ENCODE results near the gene TEAD1.

The TEAD1 gene

GRCh38 chr11:12668166-12668565, 6.1 kb upstream of the TEAD1 start:
- Histone ChIP-seq H3K27me3 (ENCODE audit: control insufficient read depth, insufficient read depth, low read length) (no peaks in the 10 kb centered on the region), H3K9ac (ENCODE audit: low read length) (no peak overlapping the region), H3K4me3 (ENCODE audit: low read length) (no peak overlapping the region), H3K36me3 (ENCODE audit: control insufficient read depth, insufficient read depth, low read length) (no peaks in the 10 kb centered on the region), H3K9me3 (ENCODE audit: control insufficient read depth, low read length) (no peaks in the 10 kb centered on the region), H3K4me1 (ENCODE audit: control insufficient read depth, insufficient read depth, low read length) (no peaks in the 10 kb centered on the region)

GRCh38 chr11:12669930-12670329, 4.3 kb upstream of the TEAD1 start:
- Histone ChIP-seq H3K4me1 (ENCODE audit: control insufficient read depth, insufficient read depth, low read length) (no peaks in the 10 kb centered on the region), H3K36me3 (ENCODE audit: control insufficient read depth, insufficient read depth, low read length) (no peaks in the 10 kb centered on the region), H3K9ac (ENCODE audit: low read length) (no peak overlapping the region), H3K27me3 (ENCODE audit: control insufficient read depth, insufficient read depth, low read length) (no peaks in the 10 kb centered on the region), H3K4me3 (ENCODE audit: low read length) (no peak overlapping the region), H3K9me3 (ENCODE audit: control insufficient read depth, low read length) (no peaks in the 10 kb centered on the region)

- no peak overlapping the region for H3K9ac ChIP-seq (ENCODE audit: low read length)
- no peak overlapping the region for H3K4me3 ChIP-seq (ENCODE audit: low read length)
- no peaks in the 10 kb centered on the region for H3K4me1 ChIP-seq (ENCODE audit: control insufficient read depth, insufficient read depth, low read length)
- no peaks in the 10 kb centered on the region for H3K27me3 ChIP-seq (ENCODE audit: control insufficient read depth, insufficient read depth, low read length)
- no peaks in the 10 kb centered on the region for H3K9me3 ChIP-seq (ENCODE audit: control insufficient read depth, low read length)
- no peaks in the 10 kb centered on the region for H3K36me3 ChIP-seq (ENCODE audit: control insufficient read depth, insufficient read depth, low read length)
Observed at GRCh38 chr11:12671370-12671769, 2.9 kb upstream of the TEAD1 start.

- peak overlapping the region; percentile 60 for H3K9ac ChIP-seq (ENCODE audit: low read length)
- no peaks in the 10 kb centered on the region for H3K36me3 ChIP-seq (ENCODE audit: control insufficient read depth, insufficient read depth, low read length)
- H3K27me3 ChIP-seq (ENCODE audit: control insufficient read depth, insufficient read depth, low read length), result no peaks in the 10 kb centered on the region
- H3K4me3 ChIP-seq (ENCODE audit: low read length), result peak overlapping the region; percentile 20
- no peaks in the 10 kb centered on the region for H3K9me3 ChIP-seq (ENCODE audit: control insufficient read depth, low read length)
- no peaks in the 10 kb centered on the region for H3K4me1 ChIP-seq (ENCODE audit: control insufficient read depth, insufficient read depth, low read length)
Observed at GRCh38 chr11:12673601-12673923, 659 bp upstream of the TEAD1 start.

GRCh38 chr11:12674571-12674935, 332 bp downstream of the TEAD1 start:
- no peaks in the 10 kb centered on the region for H3K9me3 ChIP-seq (ENCODE audit: control insufficient read depth, low read length)
- no peak overlapping the region for H3K4me3 ChIP-seq (ENCODE audit: low read length)
- H3K9ac ChIP-seq (ENCODE audit: low read length), result peak overlapping the region; percentile 66
- no peaks in the 10 kb centered on the region for H3K4me1 ChIP-seq (ENCODE audit: control insufficient read depth, insufficient read depth, low read length)
- no peaks in the 10 kb centered on the region for H3K36me3 ChIP-seq (ENCODE audit: control insufficient read depth, insufficient read depth, low read length)
- H3K27me3 ChIP-seq (ENCODE audit: control insufficient read depth, insufficient read depth, low read length), result no peaks in the 10 kb centered on the region

- Histone ChIP-seq H3K36me3 (ENCODE audit: control insufficient read depth, insufficient read depth, low read length) (no peaks in the 10 kb centered on the region), H3K4me1 (ENCODE audit: control insufficient read depth, insufficient read depth, low read length) (no peaks in the 10 kb centered on the region), H3K9me3 (ENCODE audit: control insufficient read depth, low read length) (no peaks in the 10 kb centered on the region), H3K27me3 (ENCODE audit: control insufficient read depth, insufficient read depth, low read length) (no peaks in the 10 kb centered on the region), H3K9ac (ENCODE audit: low read length) (peak overlapping the region; percentile 78), H3K4me3 (ENCODE audit: low read length) (no peak overlapping the region)
Observed at GRCh38 chr11:12674936-12675696, 895 bp downstream of the TEAD1 start.

GRCh38 chr11:12675951-12676711, 1.9 kb downstream of the TEAD1 start:
- Histone ChIP-seq H3K4me3 (ENCODE audit: low read length) (peak overlapping the region; percentile 3), H3K4me1 (ENCODE audit: control insufficient read depth, insufficient read depth, low read length) (peaks cover 7% of the 10 kb centered on the region), H3K36me3 (ENCODE audit: control insufficient read depth, insufficient read depth, low read length) (no peaks in the 10 kb centered on the region), H3K27me3 (ENCODE audit: control insufficient read depth, insufficient read depth, low read length) (no peaks in the 10 kb centered on the region), H3K9ac (ENCODE audit: low read length) (peak overlapping the region; percentile 78), H3K9me3 (ENCODE audit: control insufficient read depth, low read length) (no peaks in the 10 kb centered on the region)

GRCh38 chr11:12677131-12677530, 2.9 kb downstream of the TEAD1 start:
- Histone ChIP-seq H3K27me3 (ENCODE audit: control insufficient read depth, insufficient read depth, low read length) (no peaks in the 10 kb centered on the region), H3K4me1 (ENCODE audit: control insufficient read depth, insufficient read depth, low read length) (peaks cover 7% of the 10 kb centered on the region), H3K36me3 (ENCODE audit: control insufficient read depth, insufficient read depth, low read length) (no peaks in the 10 kb centered on the region), H3K9me3 (ENCODE audit: control insufficient read depth, low read length) (no peaks in the 10 kb centered on the region), H3K4me3 (ENCODE audit: low read length) (no peak overlapping the region), H3K9ac (ENCODE audit: low read length) (no peak overlapping the region)

GRCh38 chr11:12678092-12678491, 3.9 kb downstream of the TEAD1 start:
- Histone ChIP-seq H3K9me3 (ENCODE audit: control insufficient read depth, low read length) (no peaks in the 10 kb centered on the region), H3K27me3 (ENCODE audit: control insufficient read depth, insufficient read depth, low read length) (no peaks in the 10 kb centered on the region), H3K4me3 (ENCODE audit: low read length) (no peak overlapping the region), H3K36me3 (ENCODE audit: control insufficient read depth, insufficient read depth, low read length) (no peaks in the 10 kb centered on the region), H3K9ac (ENCODE audit: low read length) (no peak overlapping the region), H3K4me1 (ENCODE audit: control insufficient read depth, insufficient read depth, low read length) (peaks cover 7% of the 10 kb centered on the region)

GRCh38 chr11:12678991-12679390, 4.8 kb downstream of the TEAD1 start:
- Histone ChIP-seq H3K9me3 (ENCODE audit: control insufficient read depth, low read length) (no peaks in the 10 kb centered on the region), H3K36me3 (ENCODE audit: control insufficient read depth, insufficient read depth, low read length) (no peaks in the 10 kb centered on the region), H3K27me3 (ENCODE audit: control insufficient read depth, insufficient read depth, low read length) (no peaks in the 10 kb centered on the region), H3K4me1 (ENCODE audit: control insufficient read depth, insufficient read depth, low read length) (peaks cover 11% of the 10 kb centered on the region), H3K4me3 (ENCODE audit: low read length) (no peak overlapping the region), H3K9ac (ENCODE audit: low read length) (no peak overlapping the region)

- no peaks in the 10 kb centered on the region for H3K9me3 ChIP-seq (ENCODE audit: control insufficient read depth, low read length)
- no peak overlapping the region for H3K9ac ChIP-seq (ENCODE audit: low read length)
- no peak overlapping the region for H3K4me3 ChIP-seq (ENCODE audit: low read length)
- no peaks in the 10 kb centered on the region for H3K36me3 ChIP-seq (ENCODE audit: control insufficient read depth, insufficient read depth, low read length)
- peaks cover 15% of the 10 kb centered on the region for H3K4me1 ChIP-seq (ENCODE audit: control insufficient read depth, insufficient read depth, low read length)
- no peaks in the 10 kb centered on the region for H3K27me3 ChIP-seq (ENCODE audit: control insufficient read depth, insufficient read depth, low read length)
Observed at GRCh38 chr11:12679471-12679870, 5.2 kb downstream of the TEAD1 start.

GRCh38 chr11:12680246-12680939, 6.2 kb downstream of the TEAD1 start:
- H3K27me3 ChIP-seq (ENCODE audit: control insufficient read depth, insufficient read depth, low read length), result no peaks in the 10 kb centered on the region
- no peaks in the 10 kb centered on the region for H3K36me3 ChIP-seq (ENCODE audit: control insufficient read depth, insufficient read depth, low read length)
- no peaks in the 10 kb centered on the region for H3K9me3 ChIP-seq (ENCODE audit: control insufficient read depth, low read length)
- peak overlapping the region; percentile 38 for H3K9ac ChIP-seq (ENCODE audit: low read length)
- peaks cover 24% of the 10 kb centered on the region for H3K4me1 ChIP-seq (ENCODE audit: control insufficient read depth, insufficient read depth, low read length)
- H3K4me3 ChIP-seq (ENCODE audit: low read length), result no peak overlapping the region

All from mucosa of stomach (tissue), 1 donor.